SU-DHL-6 (cell line): ENCODE measurements around the gene PPP2R2B.

Experiments used
- H2AFZ ChIP-seq: fragments of 200-600 bp; sonication (generic); 2 replicates; pipeline ENCODE4 v1.6.1; 2014; ENCODE audit warnings: low read depth, mild to moderate bottlenecking, moderate library complexity, mixed read lengths, antibody characterized with exemption, low read length; ENCODE audit not compliant: severe bottlenecking
- H3F3A ChIP-seq: fragments of 200-600 bp; shearing (Covaris generic); 2 replicates; pipeline ENCODE4 v1.6.0; 2016; ENCODE audit warnings: antibody characterized with exemption, mild to moderate bottlenecking; ENCODE audit not compliant: insufficient read depth
- H3K27ac ChIP-seq: fragments of 200-600 bp; sonication (generic); 2 replicates; pipeline ENCODE4 v1.5.1; 2016; ENCODE audit warnings: low read depth, mild to moderate bottlenecking, low read length, moderate library complexity, mixed read lengths
- H3K27me3 ChIP-seq: fragments of 200-600 bp; sonication (generic), shearing (Covaris generic); 2 replicates; pipeline ENCODE4 v1.6.0; 2014; ENCODE audit warnings: mild to moderate bottlenecking, low read length
- H3K36me3 ChIP-seq: fragments of 200-600 bp; sonication (generic); 2 replicates; pipeline ENCODE4 v1.6.1; 2014; ENCODE audit warnings: mild to moderate bottlenecking, low read length, mixed read lengths
- H3K4me2 ChIP-seq: fragments of 300-600, 200-600 bp; shearing (Covaris generic), sonication (generic); 2 replicates; pipeline ENCODE4 v1.6.0; 2014; ENCODE audit warnings: low read length, low read depth, mild to moderate bottlenecking; ENCODE audit not compliant: poor library complexity, severe bottlenecking
- H3K4me3 ChIP-seq: fragments of 200-600 bp; sonication (generic); 2 replicates; pipeline ENCODE4 v1.5.1; 2014; ENCODE audit warnings: antibody characterized with exemption, low read length, mild to moderate bottlenecking, mixed read lengths; ENCODE audit not compliant: insufficient read depth, poor library complexity, severe bottlenecking
- H3K79me2 ChIP-seq: fragments of 200-600 bp; sonication (generic); 2 replicates; pipeline ENCODE4 v1.6.1; 2014; ENCODE audit warnings: mild to moderate bottlenecking, low read length, moderate library complexity; ENCODE audit not compliant: insufficient read depth
- H3K9ac ChIP-seq: fragments of 200-600 bp; sonication (generic); 2 replicates; pipeline ENCODE4 v1.7.0; 2014; ENCODE audit warnings: mild to moderate bottlenecking, low read length
- H3K9me2 ChIP-seq: fragments of 200-600 bp; sonication (generic); replicated peaks from 2 replicates; pipeline ENCODE4 v1.6.1; 2014; ENCODE audit warnings: low read length; ENCODE audit not compliant: insufficient read depth
- H3K9me3 ChIP-seq: fragments of 200-600 bp; sonication (generic); 2 replicates; pipeline ENCODE4 v1.6.1; 2014; ENCODE audit warnings: low read length, mixed read lengths; ENCODE audit not compliant: insufficient read depth
- H4K20me1 ChIP-seq: fragments of 200-600 bp; sonication (generic); 2 replicates; pipeline ENCODE4 v1.6.1; 2014; ENCODE audit warnings: low read depth, mild to moderate bottlenecking, antibody characterized with exemption, low read length, moderate library complexity, mixed read lengths
- CTCF ChIP-seq: fragments of 200-600 bp; sonication (generic); IDR thresholded peaks from one replicate; pipeline ENCODE4 v1.5.1; 2017; ENCODE audit warnings: antibody characterized with exemption, mild to moderate bottlenecking, low read length, moderate library complexity; ENCODE audit not compliant: insufficient read depth, poor library complexity, severe bottlenecking
- EZH2phosphoT487 ChIP-seq: fragments of 200-600 bp; sonication (generic), shearing (Covaris generic); conservative IDR thresholded peaks from 2 replicates; pipeline ENCODE4 v1.6.1; 2018; ENCODE audit warnings: mild to moderate bottlenecking, antibody characterized with exemption, low read length, moderate library complexity, mixed read lengths

Gene PPP2R2B

GRCh38 chr5:146588331-146589027 lies 290.1 kb downstream of the PPP2R2B start:
- Histone ChIP-seq H3K79me2 (no peaks in the 10 kb centered on the region), H3K27ac (no peak overlapping the region), H2AFZ (no peak overlapping the region), H3K9ac (no peak overlapping the region), H3K9me3 (no peaks in the 10 kb centered on the region), H3K4me2 (no peak overlapping the region), H3K36me3 (no peaks in the 10 kb centered on the region), H3F3A (no peaks in the 10 kb centered on the region), H4K20me1 (no peaks in the 10 kb centered on the region), H3K27me3 (no peaks in the 10 kb centered on the region), H3K9me2 (no peaks in the 10 kb centered on the region), H3K4me3 (no peak overlapping the region)
- TF ChIP-seq EZH2phosphoT487: no peak
- no peak for TF ChIP-seq CTCF

GRCh38 chr5:146586752-146587151 lies 291.8 kb downstream of the PPP2R2B start:
- no peak overlapping the region for H2AFZ ChIP-seq
- no peaks in the 10 kb centered on the region for H3F3A ChIP-seq
- H3K27ac ChIP-seq: no peak overlapping the region
- H3K36me3 ChIP-seq: no peaks in the 10 kb centered on the region
- H3K4me2 ChIP-seq: no peak overlapping the region
- no peaks in the 10 kb centered on the region for H3K9me2 ChIP-seq
- H3K27me3 ChIP-seq: no peaks in the 10 kb centered on the region
- H3K79me2 ChIP-seq: no peaks in the 10 kb centered on the region
- no peak overlapping the region for H3K4me3 ChIP-seq
- H4K20me1 ChIP-seq: no peaks in the 10 kb centered on the region
- no peak for TF ChIP-seq CTCF
- TF ChIP-seq EZH2phosphoT487: no peak
- no peak overlapping the region for H3K9ac ChIP-seq
- no peaks in the 10 kb centered on the region for H3K9me3 ChIP-seq

GRCh38 chr5:146584750-146585149 lies 293.8 kb downstream of the PPP2R2B start:
- Histone ChIP-seq H3K4me2 (no peak overlapping the region), H3K4me3 (no peak overlapping the region), H3K9me3 (no peaks in the 10 kb centered on the region), H4K20me1 (no peaks in the 10 kb centered on the region), H3K79me2 (no peaks in the 10 kb centered on the region), H3K9ac (no peak overlapping the region), H3F3A (no peaks in the 10 kb centered on the region), H2AFZ (no peak overlapping the region), H3K27me3 (no peaks in the 10 kb centered on the region), H3K36me3 (no peaks in the 10 kb centered on the region), H3K9me2 (no peaks in the 10 kb centered on the region), H3K27ac (no peak overlapping the region)
- TF ChIP-seq EZH2phosphoT487 (no peak), CTCF (no peak)
